ENCODE data around the gene HNRNPK. TPM values are rescaled to one million over a fixed set of nuclear protein-coding genes. Genes with fewer than 3 reads are reported as not detected.

The HNRNPK gene
- total RNA-seq, 4 donors from 2014 or later, result 493 to 609 (median 561) TPM

DNA sequence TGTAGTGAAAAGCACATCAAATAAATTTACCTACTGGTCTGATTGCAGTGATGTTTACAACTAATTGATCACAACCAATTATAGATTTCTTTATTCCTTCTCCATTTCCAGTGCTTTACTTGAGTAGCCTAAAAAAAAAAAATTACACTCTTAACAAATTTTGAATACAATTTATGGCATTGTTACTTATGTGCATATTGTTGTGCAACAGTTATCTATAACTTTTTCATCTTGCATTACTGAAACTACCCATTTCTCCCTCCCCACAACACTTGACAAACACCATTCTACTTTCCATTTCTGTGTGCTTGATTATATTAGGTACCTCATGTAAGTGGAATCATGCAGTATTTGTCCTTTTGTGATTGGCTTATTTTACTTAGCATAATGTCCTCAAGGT, 12.9 kb upstream of the HNRNPK start:
- no peaks in the 10 kb centered on the region for H3K36me3 ChIP-seq
- no peaks in the 10 kb centered on the region for H3K9me3 ChIP-seq
- H3K27ac ChIP-seq, result no peak overlapping the region
- no peaks in the 10 kb centered on the region for H3K27me3 ChIP-seq
- no peak for ATAC-seq
- H3K4me1 ChIP-seq, result peaks cover 0 to 23% (median under 1%) of the 10 kb centered on the region in 3 donors
- H3K4me3 ChIP-seq, result no peak overlapping the region
- no peak for TF ChIP-seq POLR2AphosphoS5 (IDR thresholded peaks at IDR 0.05)
- TF ChIP-seq, protein P1, sequence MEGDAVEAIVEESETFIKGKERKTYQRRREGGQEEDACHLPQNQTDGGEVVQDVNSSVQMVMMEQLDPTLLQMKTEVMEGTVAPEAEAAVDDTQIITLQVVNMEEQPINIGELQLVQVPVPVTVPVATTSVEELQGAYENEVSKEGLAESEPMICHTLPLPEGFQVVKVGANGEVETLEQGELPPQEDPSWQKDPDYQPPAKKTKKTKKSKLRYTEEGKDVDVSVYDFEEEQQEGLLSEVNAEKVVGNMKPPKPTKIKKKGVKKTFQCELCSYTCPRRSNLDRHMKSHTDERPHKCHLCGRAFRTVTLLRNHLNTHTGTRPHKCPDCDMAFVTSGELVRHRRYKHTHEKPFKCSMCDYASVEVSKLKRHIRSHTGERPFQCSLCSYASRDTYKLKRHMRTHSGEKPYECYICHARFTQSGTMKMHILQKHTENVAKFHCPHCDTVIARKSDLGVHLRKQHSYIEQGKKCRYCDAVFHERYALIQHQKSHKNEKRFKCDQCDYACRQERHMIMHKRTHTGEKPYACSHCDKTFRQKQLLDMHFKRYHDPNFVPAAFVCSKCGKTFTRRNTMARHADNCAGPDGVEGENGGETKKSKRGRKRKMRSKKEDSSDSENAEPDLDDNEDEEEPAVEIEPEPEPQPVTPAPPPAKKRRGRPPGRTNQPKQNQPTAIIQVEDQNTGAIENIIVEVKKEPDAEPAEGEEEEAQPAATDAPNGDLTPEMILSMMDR (IDR thresholded peaks at IDR 0.05), result no peak
- no peak for TF ChIP-seq EP300 (IDR thresholded peaks at IDR 0.05)
- no peak for TF ChIP-seq POLR2A (IDR thresholded peaks at IDR 0.05)

DNA sequence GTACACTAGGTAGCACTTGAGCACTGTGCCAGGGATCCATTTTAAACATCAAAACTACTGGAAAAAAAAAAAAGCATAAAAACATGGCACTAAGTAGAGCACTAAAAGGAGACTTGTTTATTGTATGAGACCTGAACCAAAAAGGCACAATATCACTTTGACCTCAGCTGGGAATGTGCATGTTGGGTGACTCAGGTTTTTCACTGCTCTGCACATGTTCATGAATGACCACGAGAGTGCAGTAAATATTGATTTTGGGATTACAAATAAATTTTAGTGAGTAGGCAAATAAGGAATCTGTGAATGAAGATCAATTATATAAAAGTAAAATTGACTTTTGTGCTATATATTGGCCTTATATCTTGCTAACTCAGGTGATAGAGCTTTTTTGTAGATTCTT, 12.4 kb upstream of the HNRNPK start:
- 58 to 100% methylated on average over 1 of the region's 1 CpG for WGBS, 2 donors (ENCODE audit: low coverage in 1 of 2)
- no peaks in the 10 kb centered on the region for H3K36me3 ChIP-seq
- H3K9me3 ChIP-seq, result no peaks in the 10 kb centered on the region
- no peak overlapping the region for H3K4me3 ChIP-seq
- ATAC-seq, result no peak
- H3K4me1 ChIP-seq, result peaks cover 0 to 26% (median 3%) of the 10 kb centered on the region in 3 donors
- no peak for TF ChIP-seq POLR2AphosphoS5 (IDR thresholded peaks at IDR 0.05)
- no peak overlapping the region for H3K27ac ChIP-seq
- H3K27me3 ChIP-seq, result no peaks in the 10 kb centered on the region

DNA sequence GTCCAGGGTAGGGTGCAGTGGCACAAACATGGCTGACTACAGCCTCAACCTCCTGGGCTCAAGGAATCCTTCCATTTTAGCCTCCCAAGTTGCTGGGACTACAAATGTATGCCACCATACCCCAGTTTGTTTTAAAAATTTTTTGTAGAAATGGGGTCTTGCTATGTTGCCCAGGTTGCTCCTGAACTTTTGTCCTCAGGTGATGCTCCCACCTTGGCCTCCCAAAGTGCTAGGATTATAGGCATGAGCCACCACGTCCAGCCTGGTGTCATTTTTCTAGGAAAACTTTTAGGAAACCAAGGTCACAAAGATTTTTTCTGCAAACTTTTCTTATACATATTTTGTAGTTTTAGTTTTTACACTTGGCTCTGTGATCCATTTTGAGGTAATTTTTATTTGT, 11.3 kb upstream of the HNRNPK start:
- H3K27me3 ChIP-seq, result no peaks in the 10 kb centered on the region

GRCh38 chr9:83988411-83988810, 8.4 kb upstream of the HNRNPK start:
- Histone ChIP-seq H3K4me1 (peaks cover 0 to 60% (median 3%) of the 10 kb centered on the region in 3 donors), H3K9me3 (no peaks in the 10 kb centered on the region), H3K27ac (peak overlapping the region in 1 of 4 donors; percentile 99), H3K36me3 (no peaks in the 10 kb centered on the region), H3K27me3 (no peaks in the 10 kb centered on the region), H3K4me3 (no peak overlapping the region)
- TF ChIP-seq, protein P1 (IDR thresholded peaks at IDR 0.05), result no peak
- TF ChIP-seq POLR2A (IDR thresholded peaks at IDR 0.05) (no peak), EP300 (IDR thresholded peaks at IDR 0.05) (no peak), POLR2AphosphoS5 (IDR thresholded peaks at IDR 0.05) (no peak)
- WGBS, 2 donors (ENCODE audit: low coverage in 1 of 2), result 58 to 74% methylated on average over 2 of the region's 2 CpGs
- ATAC-seq, result no peak

More for the DNA sequence above, 11.3 kb upstream of the HNRNPK start:
- 71 to 100% methylated on average over 1 of the region's 1 CpG for WGBS, 2 donors (ENCODE audit: low coverage in 1 of 2)
- Histone ChIP-seq H3K27ac (no peak overlapping the region), H3K4me1 (peaks cover 0 to 36% (median 3%) of the 10 kb centered on the region in 3 donors), H3K9me3 (no peaks in the 10 kb centered on the region), H3K36me3 (no peaks in the 10 kb centered on the region), H3K4me3 (no peak overlapping the region)
- no peak for ATAC-seq
- TF ChIP-seq EP300 (IDR thresholded peaks at IDR 0.05) (no peak), POLR2AphosphoS5 (IDR thresholded peaks at IDR 0.05) (no peak), POLR2A (IDR thresholded peaks at IDR 0.05) (no peak)

DNA sequence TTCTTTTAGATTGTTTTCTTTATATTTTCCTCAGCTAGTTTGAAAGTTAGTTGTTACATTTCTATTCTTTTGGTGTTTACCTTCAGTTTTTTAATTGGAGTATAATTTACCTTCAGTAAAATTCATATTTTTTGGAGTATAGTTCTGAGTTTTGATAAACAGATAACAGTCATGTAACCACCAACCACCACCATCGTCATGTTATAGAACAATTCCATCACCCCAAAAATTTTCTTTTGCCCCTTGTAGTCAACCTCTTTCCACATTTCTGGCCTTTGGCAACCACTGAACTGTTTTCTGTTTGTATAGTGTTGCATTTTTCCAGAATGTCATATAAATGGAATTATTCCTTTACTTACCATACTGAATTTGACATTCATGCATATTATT, 7.4 kb upstream of the HNRNPK start:
- Histone ChIP-seq H3K27me3 (no peaks in the 10 kb centered on the region), H3K4me3 (no peak overlapping the region), H3K36me3 (no peaks in the 10 kb centered on the region), H3K27ac (peak overlapping the region; percentile 54 to 99 (median 68)), H3K4me1 (peaks cover 0 to 63% (median 3%) of the 10 kb centered on the region in 3 donors), H3K9me3 (no peaks in the 10 kb centered on the region)
- ATAC-seq, result no peak
- 100% methylated on average over 1 of the region's 1 CpG for WGBS, 2 donors (ENCODE audit: low coverage in 1 of 2)
- TF ChIP-seq EP300 (IDR thresholded peaks at IDR 0.05) (no peak), POLR2AphosphoS5 (IDR thresholded peaks at IDR 0.05) (no peak), POLR2A (IDR thresholded peaks at IDR 0.05) (no peak)
- TF ChIP-seq, protein P1 (IDR thresholded peaks at IDR 0.05), result no peak

DNA sequence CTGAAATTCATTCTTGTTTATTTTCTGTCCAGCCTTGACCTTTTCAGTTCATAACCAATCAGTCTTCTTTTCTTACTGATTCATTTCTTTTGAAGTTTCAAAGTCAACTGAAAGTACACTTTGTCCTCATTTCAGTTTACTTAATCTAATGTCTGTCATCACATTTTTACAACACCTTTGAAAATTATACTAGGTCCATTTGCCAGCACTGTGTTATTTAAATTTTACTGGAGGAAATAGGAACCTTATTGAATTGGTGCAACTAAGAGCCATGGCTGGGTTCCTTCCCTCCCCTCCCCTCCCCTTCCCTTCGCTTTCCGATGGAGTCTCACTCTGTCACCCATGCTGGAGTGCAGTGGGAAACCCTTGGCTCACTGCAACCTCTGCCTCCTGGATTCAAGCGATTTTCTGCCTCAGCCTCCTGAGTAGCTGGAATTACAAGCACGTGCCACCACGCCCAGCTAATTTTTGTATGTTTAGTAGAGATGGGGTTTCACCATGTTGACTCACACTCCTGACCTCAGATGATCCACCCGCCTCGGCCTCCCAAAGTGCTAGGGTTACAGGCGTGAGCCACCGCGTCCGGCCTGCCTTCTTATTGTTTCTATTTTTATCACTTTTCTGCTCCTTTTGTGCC, 6.9 kb upstream of the HNRNPK start:
- peaks cover 0 to 63% (median 3%) of the 10 kb centered on the region in 3 donors for H3K4me1 ChIP-seq
- TF ChIP-seq, protein P1 (IDR thresholded peaks at IDR 0.05), result no peak
- peak; percentile 60 for TF ChIP-seq POLR2AphosphoS5 (IDR thresholded peaks at IDR 0.05)
- no peaks in the 10 kb centered on the region for H3K36me3 ChIP-seq
- no peak overlapping the region for H3K4me3 ChIP-seq
- H3K27me3 ChIP-seq, result no peaks in the 10 kb centered on the region
- no peaks in the 10 kb centered on the region for H3K9me3 ChIP-seq
- peak; percentile 88 for ATAC-seq
- WGBS, 2 donors (ENCODE audit: low coverage in 1 of 2), result 68 to 85% methylated on average over 4 to 11 of the region's 11 CpGs
- peak overlapping the region; percentile 54 to 99 (median 68) for H3K27ac ChIP-seq
